ENCODE results near the gene AKNA.

The AKNA gene

GRCh38 chr9:114373960-114374730, 13.6 kb downstream of the AKNA start:
- no peak for DNase-seq

GRCh38 chr9:114372921-114373448, 14.8 kb downstream of the AKNA start:
- DNase-seq: peak; percentile 91

- DNase-seq: peak; percentile 57
Measured at GRCh38 chr9:114371973-114372917, 15.5 kb downstream of the AKNA start.

- no peak for DNase-seq
Measured at GRCh38 chr9:114371343-114371944, 16.3 kb downstream of the AKNA start.

GRCh38 chr9:114370968-114371320, 16.8 kb downstream of the AKNA start:
- no peak for DNase-seq

GRCh38 chr9:114370251-114370967, 17.4 kb downstream of the AKNA start:
- no peak for DNase-seq

GRCh38 chr9:114369216-114370130, 18.3 kb downstream of the AKNA start:
- no peak for DNase-seq

GRCh38 chr9:114367772-114368569, 19.8 kb downstream of the AKNA start:
- DNase-seq: no peak

- no peak for DNase-seq
Measured at GRCh38 chr9:114367366-114367765, 20.4 kb downstream of the AKNA start.

GRCh38 chr9:114366334-114367128, 21.3 kb downstream of the AKNA start:
- DNase-seq: peak; percentile 61

- no peak for DNase-seq
Measured at GRCh38 chr9:114365194-114365593, 22.6 kb downstream of the AKNA start.

GRCh38 chr9:114364134-114365041, 23.4 kb downstream of the AKNA start:
- no peak for DNase-seq

GRCh38 chr9:114363424-114363823, 24.4 kb downstream of the AKNA start:
- peak; percentile 34 for DNase-seq

GRCh38 chr9:114362394-114362793, 25.4 kb downstream of the AKNA start:
- DNase-seq: no peak

- no peak for DNase-seq
Measured at GRCh38 chr9:114361542-114361941, 26.2 kb downstream of the AKNA start.

- DNase-seq: no peak
Measured at GRCh38 chr9:114359801-114360200, 28.0 kb downstream of the AKNA start.

GRCh38 chr9:114357911-114358328, 29.9 kb downstream of the AKNA start:
- no peak for DNase-seq

- DNase-seq: no peak
Measured at GRCh38 chr9:114357360-114357759, 30.4 kb downstream of the AKNA start.
